Fibroblast of lung (primary cell): Measurements from ENCODE around the gene GRM6.

Experiments used
- CTCF ChIP-seq, 2 donors: IDR thresholded peaks in 1 of 2; conservative IDR thresholded peaks in 1 of 2; 1 replicate in 1 of 2; 2 replicates in 1 of 2; pipeline ENCODE4 v1.5.1; 2011 to 2012; ENCODE audit warnings: low read length in 2 of 2, control low read depth in 1 of 2, inconsistent platforms in 1 of 2, low read depth in 1 of 2, mild to moderate bottlenecking in 1 of 2
- EZH2 ChIP-seq: IDR thresholded peaks from 2 replicates; pipeline ENCODE4 v1.5.1; 2012; ENCODE audit warnings: low read length, control low read depth, mild to moderate bottlenecking; ENCODE audit errors: missing control alignments

- no peak for TF ChIP-seq CTCF (conservative IDR thresholded peaks at IDR 0.05 in 1 of 2, IDR thresholded peaks at IDR 0.05 in 1 of 2; ENCODE audit: low read depth in 1 of 2, low read length in 2 of 2)
- no peak for TF ChIP-seq EZH2
These were observed 12.2 kb downstream of the GRM6 start for GRCh38 chr5:178982941-178983340.
